ENCODE data around the gene SDSL.

DNA sequence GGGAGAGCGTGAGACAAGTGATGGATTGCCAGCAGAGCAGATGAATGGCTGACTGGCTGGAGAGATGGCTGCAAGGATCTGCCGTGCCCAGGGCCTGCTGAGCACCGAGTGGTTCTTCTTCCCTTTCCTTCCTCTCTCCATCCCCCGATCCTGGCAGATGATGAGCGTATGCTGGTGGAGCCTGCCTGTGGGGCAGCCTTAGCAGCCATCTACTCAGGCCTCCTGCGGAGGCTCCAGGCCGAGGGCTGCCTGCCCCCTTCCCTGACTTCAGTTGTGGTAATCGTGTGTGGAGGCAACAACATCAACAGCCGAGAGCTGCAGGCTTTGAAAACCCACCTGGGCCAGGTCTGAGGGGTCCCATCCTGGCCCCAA lies 15.5 kb downstream of the SDSL start:
- TF ChIP-seq, protein P1, sequence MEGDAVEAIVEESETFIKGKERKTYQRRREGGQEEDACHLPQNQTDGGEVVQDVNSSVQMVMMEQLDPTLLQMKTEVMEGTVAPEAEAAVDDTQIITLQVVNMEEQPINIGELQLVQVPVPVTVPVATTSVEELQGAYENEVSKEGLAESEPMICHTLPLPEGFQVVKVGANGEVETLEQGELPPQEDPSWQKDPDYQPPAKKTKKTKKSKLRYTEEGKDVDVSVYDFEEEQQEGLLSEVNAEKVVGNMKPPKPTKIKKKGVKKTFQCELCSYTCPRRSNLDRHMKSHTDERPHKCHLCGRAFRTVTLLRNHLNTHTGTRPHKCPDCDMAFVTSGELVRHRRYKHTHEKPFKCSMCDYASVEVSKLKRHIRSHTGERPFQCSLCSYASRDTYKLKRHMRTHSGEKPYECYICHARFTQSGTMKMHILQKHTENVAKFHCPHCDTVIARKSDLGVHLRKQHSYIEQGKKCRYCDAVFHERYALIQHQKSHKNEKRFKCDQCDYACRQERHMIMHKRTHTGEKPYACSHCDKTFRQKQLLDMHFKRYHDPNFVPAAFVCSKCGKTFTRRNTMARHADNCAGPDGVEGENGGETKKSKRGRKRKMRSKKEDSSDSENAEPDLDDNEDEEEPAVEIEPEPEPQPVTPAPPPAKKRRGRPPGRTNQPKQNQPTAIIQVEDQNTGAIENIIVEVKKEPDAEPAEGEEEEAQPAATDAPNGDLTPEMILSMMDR (IDR thresholded peaks at IDR 0.05): no peak
- TF ChIP-seq POLR2A (IDR thresholded peaks at IDR 0.05): no peak
